Body of pancreas (tissue), 4 donors: ENCODE measurements around the gene CCNG1.
"Not testable (repeated sequence)": the region's sequence is repeated elsewhere in the genome, so short reads cannot be mapped to it uniquely, and the experiment has no call there.

Source experiments
- POLR2A ChIP-seq, 3 donors: fragments of 450-650 bp; IDR thresholded peaks; one replicate each; pipeline ENCODE4 v1.6.1; 2016; ENCODE audit warnings: antibody characterized with exemption in 3 of 3, mild to moderate bottlenecking in 2 of 3
- TF ChIP-seq, protein P1 (sequence below), 7 experiments: fragments of 450-650 bp in 4 of 7; fragments of 200-600 bp in 3 of 7; sonication (generic) in 3 of 7; IDR thresholded peaks; one replicate each; pipeline ENCODE4 v1.5.1; 2016 to 2019; ENCODE audit warnings: antibody characterized with exemption in 7 of 7

DNA sequence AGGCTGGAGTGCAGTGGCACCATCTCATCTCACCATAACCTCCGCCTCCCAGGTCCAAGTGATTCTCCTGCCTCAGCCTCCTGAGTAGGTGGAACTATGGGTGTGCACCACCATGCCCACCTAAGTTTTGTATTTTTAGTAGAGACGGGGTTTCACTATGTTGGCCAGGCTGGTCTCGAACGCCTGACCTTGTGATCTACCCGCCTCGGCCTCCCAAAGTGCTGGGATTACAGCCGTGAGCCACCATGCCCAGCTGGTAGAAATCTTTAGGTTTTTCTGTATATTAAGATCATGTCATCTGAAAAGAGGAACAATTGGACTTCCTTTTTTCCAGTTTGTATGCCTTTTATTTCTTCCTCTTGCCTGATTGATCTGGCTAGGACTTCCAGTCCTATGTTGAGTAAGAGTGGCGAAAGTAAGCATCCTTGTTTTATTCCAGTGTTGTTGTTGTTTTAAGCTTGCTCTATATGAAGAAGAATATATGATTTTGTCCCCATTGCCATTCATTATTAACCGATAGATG is 40.5 kb upstream of the CCNG1 start:
- TF ChIP-seq, protein P1, sequence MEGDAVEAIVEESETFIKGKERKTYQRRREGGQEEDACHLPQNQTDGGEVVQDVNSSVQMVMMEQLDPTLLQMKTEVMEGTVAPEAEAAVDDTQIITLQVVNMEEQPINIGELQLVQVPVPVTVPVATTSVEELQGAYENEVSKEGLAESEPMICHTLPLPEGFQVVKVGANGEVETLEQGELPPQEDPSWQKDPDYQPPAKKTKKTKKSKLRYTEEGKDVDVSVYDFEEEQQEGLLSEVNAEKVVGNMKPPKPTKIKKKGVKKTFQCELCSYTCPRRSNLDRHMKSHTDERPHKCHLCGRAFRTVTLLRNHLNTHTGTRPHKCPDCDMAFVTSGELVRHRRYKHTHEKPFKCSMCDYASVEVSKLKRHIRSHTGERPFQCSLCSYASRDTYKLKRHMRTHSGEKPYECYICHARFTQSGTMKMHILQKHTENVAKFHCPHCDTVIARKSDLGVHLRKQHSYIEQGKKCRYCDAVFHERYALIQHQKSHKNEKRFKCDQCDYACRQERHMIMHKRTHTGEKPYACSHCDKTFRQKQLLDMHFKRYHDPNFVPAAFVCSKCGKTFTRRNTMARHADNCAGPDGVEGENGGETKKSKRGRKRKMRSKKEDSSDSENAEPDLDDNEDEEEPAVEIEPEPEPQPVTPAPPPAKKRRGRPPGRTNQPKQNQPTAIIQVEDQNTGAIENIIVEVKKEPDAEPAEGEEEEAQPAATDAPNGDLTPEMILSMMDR (IDR thresholded peaks at IDR 0.05), result not testable (repeated sequence)
- not testable (repeated sequence) for TF ChIP-seq POLR2A (IDR thresholded peaks at IDR 0.05)
